Liver (tissue), 3 donors: Measurements from ENCODE around the gene ZNF674.

Experiments
- MAX ChIP-seq: IDR thresholded peaks from 2 replicates; pipeline ENCODE4 v1.6.1; 2016; ENCODE audit warnings: antibody characterized with exemption
- RAD21 ChIP-seq, 2 donors: IDR thresholded peaks; 2 replicates each; pipeline ENCODE4 v1.6.1; 2016; ENCODE audit warnings: antibody characterized with exemption in 2 of 2, mild to moderate bottlenecking in 2 of 2
- RXRA ChIP-seq, 2 donors: IDR thresholded peaks; 2 replicates each; pipeline ENCODE4 v1.6.1; 2017 to 2018; ENCODE audit warnings: antibody characterized with exemption in 2 of 2, mild to moderate bottlenecking in 1 of 2
- SP1 ChIP-seq: IDR thresholded peaks from 2 replicates; pipeline ENCODE4 v1.6.1; 2018; ENCODE audit warnings: antibody characterized with exemption, mild to moderate bottlenecking
- TAF1 ChIP-seq: conservative IDR thresholded peaks from 2 replicates; pipeline ENCODE4 v1.6.1; 2016; ENCODE audit warnings: antibody characterized with exemption, mild to moderate bottlenecking
- TF ChIP-seq, protein P1 (sequence below): fragments of 150-350 bp; IDR thresholded peaks from 2 replicates; pipeline ENCODE4 v1.5.1; 2017; ENCODE audit warnings: improper control_type of control experiment, low read depth, low read length; ENCODE audit not compliant: missing input control
- donor health status: healthy.
- donor health status: healthy.

- TF ChIP-seq RXRA (IDR thresholded peaks at IDR 0.05) (no peak), SP1 (no peak), TAF1 (no peak), RAD21 (IDR thresholded peaks at IDR 0.05) (no peak), MAX (no peak)
- TF ChIP-seq, protein P1, sequence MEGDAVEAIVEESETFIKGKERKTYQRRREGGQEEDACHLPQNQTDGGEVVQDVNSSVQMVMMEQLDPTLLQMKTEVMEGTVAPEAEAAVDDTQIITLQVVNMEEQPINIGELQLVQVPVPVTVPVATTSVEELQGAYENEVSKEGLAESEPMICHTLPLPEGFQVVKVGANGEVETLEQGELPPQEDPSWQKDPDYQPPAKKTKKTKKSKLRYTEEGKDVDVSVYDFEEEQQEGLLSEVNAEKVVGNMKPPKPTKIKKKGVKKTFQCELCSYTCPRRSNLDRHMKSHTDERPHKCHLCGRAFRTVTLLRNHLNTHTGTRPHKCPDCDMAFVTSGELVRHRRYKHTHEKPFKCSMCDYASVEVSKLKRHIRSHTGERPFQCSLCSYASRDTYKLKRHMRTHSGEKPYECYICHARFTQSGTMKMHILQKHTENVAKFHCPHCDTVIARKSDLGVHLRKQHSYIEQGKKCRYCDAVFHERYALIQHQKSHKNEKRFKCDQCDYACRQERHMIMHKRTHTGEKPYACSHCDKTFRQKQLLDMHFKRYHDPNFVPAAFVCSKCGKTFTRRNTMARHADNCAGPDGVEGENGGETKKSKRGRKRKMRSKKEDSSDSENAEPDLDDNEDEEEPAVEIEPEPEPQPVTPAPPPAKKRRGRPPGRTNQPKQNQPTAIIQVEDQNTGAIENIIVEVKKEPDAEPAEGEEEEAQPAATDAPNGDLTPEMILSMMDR, result no peak
Measured at GRCh38 chrX:46582325-46582724, 37.1 kb upstream of the ZNF674 start.
